H1 (cell line): ENCODE measurements around the gene USP6.
"Not testable (repeated sequence)": the region's sequence is repeated elsewhere in the genome, so short reads cannot be mapped to it uniquely, and the experiment has no call there.

Experiments used
- CHD1 ChIP-seq: IDR thresholded peaks from 2 replicates; pipeline ENCODE4 v1.6.1; 2012; ENCODE audit warnings: low read depth, low read length, improper control_type of control experiment
- EZH2 ChIP-seq: fragments of 200-600 bp; sonication (generic); IDR thresholded peaks from 2 replicates; pipeline ENCODE4 v1.7.1; 2012; ENCODE audit warnings: low read depth, mild to moderate bottlenecking, moderate library complexity, low read length, inconsistent platforms; ENCODE audit not compliant: severe bottlenecking
- POLR2A ChIP-seq, 2 experiments: IDR thresholded peaks; 1 replicate in 1 of 2; 2 replicates in 1 of 2; pipeline ENCODE4 v1.6.1; 2011; ENCODE audit warnings: low read depth in 2 of 2, low read length in 2 of 2, mild to moderate bottlenecking in 2 of 2; ENCODE audit errors: control extremely low read depth in 1 of 2
- POLR2AphosphoS5 ChIP-seq: IDR thresholded peaks from 2 replicates; pipeline ENCODE4 v1.6.1; 2011; ENCODE audit warnings: low read depth, low read length
- RNF2 ChIP-seq: fragments of 200-900, 300-1000 bp; sonication (generic); IDR thresholded peaks from 2 replicates; pipeline ENCODE4 v1.7.1; 2016; ENCODE audit warnings: borderline replicate concordance, low read depth, mild to moderate bottlenecking, antibody characterized with exemption, low read length; ENCODE audit not compliant: poor library complexity, severe bottlenecking; ENCODE audit errors: missing control alignments
- TAF1 ChIP-seq: IDR thresholded peaks from 2 replicates; pipeline ENCODE4 v1.6.1; 2011; ENCODE audit warnings: mild to moderate bottlenecking, low read depth, low read length
- TF ChIP-seq, protein P1 (sequence below), 3 experiments: IDR thresholded peaks; 1 replicate in 2 of 3; 2 replicates in 1 of 3; pipeline versions ENCODE4 v1.5.1 to v1.6.1; 2011; ENCODE audit warnings: low read length in 3 of 3, mild to moderate bottlenecking in 3 of 3, inconsistent platforms in 2 of 3, low read depth in 1 of 3, moderate library complexity in 1 of 3; ENCODE audit not compliant: insufficient read depth in 1 of 3; ENCODE audit errors: control extremely low read depth in 1 of 3

GRCh38 chr17:5124125-5124760, 8.4 kb downstream of the USP6 start:
- TF ChIP-seq POLR2A (IDR thresholded peaks at IDR 0.05; ENCODE audit: control extremely low read depth in 1 of 2, low read depth in 2 of 2, low read length in 2 of 2); TAF1; EZH2; POLR2AphosphoS5; CHD1; RNF2: not testable (repeated sequence)
- TF ChIP-seq, protein P1, sequence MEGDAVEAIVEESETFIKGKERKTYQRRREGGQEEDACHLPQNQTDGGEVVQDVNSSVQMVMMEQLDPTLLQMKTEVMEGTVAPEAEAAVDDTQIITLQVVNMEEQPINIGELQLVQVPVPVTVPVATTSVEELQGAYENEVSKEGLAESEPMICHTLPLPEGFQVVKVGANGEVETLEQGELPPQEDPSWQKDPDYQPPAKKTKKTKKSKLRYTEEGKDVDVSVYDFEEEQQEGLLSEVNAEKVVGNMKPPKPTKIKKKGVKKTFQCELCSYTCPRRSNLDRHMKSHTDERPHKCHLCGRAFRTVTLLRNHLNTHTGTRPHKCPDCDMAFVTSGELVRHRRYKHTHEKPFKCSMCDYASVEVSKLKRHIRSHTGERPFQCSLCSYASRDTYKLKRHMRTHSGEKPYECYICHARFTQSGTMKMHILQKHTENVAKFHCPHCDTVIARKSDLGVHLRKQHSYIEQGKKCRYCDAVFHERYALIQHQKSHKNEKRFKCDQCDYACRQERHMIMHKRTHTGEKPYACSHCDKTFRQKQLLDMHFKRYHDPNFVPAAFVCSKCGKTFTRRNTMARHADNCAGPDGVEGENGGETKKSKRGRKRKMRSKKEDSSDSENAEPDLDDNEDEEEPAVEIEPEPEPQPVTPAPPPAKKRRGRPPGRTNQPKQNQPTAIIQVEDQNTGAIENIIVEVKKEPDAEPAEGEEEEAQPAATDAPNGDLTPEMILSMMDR (IDR thresholded peaks at IDR 0.05; ENCODE audit: control extremely low read depth in 1 of 3, insufficient read depth in 1 of 3, low read depth in 1 of 3, low read length in 3 of 3) = not testable (repeated sequence)
